MG63 (cell line): ENCODE data around the gene RAB23. TPM values are rescaled to one million over a fixed set of nuclear protein-coding genes. Genes with fewer than 3 reads are reported as not detected.

Source experiments
- total RNA-seq: library from RNA; depleted of rRNA; stranded (reverse); fragments of >200 nt; shearing (Covaris generic); gene quantifications from 2 replicates; pipeline ENCODE4 v1.2.3, GENCODE V29; 2014; ENCODE audit warnings: low replicate concordance; rRNA removed

RAB23 gene
- total RNA-seq, 1 experiment from 2014 or later = 15.5 TPM

Other genes with a start within 250 kb of the RAB23 start
- gene KIAA1586, start 175.6 kb downstream of the RAB23 start, total RNA-seq = 3.4 and 12.9 TPM in 2 replicates
- gene ZNF451, start 132.1 kb downstream of the RAB23 start, total RNA-seq = 16.9 and 19.2 TPM in 2 replicates
- gene BAG2, start 50.0 kb downstream of the RAB23 start, total RNA-seq = 12.3 and 14.3 TPM in 2 replicates
- 49.1 and 60.0 TPM in 2 replicates for gene PRIM2, start 95.3 kb upstream of the RAB23 start, total RNA-seq